Stimulated activated CD8-positive, alpha-beta memory T cell treated with anti-CD3 and anti-CD28 coated beads, Interleukin-7, amount 100 ng/mL, for 1 hour (primary cell): ENCODE results near the gene G6PC2.
"Not testable (repeated sequence)": the region's sequence is repeated elsewhere in the genome, so short reads cannot be mapped to it uniquely, and the experiment has no call there.

ENCODE experiments used
- DNase-seq, 2 donors: peaks; one replicate each; pipeline ENCODE4 v3.0.0-alpha.2; 2020; ENCODE audit warnings: low read depth in 2 of 2

Gene G6PC2

DNA sequence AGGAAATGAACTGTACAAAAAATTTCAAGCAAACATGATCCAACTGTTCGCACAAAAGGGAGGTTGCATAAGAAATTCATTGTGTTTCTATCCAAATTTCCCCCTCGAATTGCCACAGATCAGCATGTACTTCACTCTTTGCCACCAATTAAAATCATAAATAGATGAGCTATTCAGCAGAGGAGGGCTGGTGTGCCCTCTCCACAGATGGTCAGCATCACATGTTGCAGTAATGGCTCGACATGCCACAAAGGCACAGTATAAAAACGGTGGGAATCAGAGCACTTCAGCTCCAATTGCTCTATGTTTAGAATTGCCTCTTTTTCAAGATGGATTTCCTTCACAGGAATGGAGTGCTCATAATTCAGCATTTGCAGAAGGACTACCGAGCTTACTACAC, at the start of gene G6PC2:
G6PC2 (plus strand) TSS at position 289 of the 400 bp plus-strand sequence; CDS start at position 330, 41 bp downstream.
- no peak for DNase-seq

DNA sequence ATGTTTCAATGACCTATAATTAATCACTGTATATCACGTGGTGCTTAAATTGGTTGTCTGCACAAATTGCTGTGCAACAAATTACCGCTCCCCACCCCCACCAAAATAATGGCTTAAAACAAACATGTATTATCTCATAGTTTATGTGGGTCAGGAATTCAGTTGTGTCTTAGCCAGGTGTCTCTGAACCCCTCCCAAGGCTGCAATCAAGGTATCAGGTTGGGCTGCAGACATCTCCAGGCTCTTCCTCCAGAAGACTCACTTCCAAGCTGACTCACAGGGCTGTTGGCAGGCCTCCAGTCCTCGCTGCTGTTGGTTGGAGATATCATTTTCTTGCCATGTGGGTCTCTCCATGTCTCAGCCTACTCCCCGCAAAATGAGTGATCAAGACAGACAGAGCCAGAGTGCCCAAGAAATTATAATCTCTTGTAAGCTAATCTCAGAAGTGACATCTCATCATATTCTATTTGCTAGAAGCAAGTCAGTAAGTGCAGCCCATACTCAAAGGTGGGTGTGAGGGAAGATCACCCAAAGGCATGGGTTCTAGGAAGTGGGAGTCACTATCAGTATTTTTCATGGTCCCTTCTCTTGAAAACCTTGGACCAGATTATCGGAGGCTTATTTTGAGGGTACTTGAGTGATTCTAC, 49.3 kb upstream of the G6PC2 start:
- DNase-seq = no peak

DNA sequence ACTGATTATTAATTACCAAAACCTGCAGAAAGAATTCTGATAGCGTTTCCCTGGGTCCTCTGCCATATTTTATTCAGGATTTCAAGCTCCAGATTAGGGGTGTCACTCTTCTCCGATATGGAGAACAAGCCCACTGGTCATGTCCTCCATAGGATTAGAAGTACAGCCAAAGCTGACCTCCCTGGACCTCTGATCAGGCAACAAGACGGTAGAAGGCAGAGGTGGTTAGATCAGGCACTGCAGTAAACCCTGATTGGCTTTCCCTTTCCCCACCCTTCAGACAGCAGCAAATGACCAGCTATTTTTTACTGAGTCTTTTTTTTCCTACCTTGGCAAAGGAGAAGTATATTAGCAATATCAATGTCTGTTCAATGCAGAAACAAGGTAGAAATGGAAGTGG, 48.6 kb upstream of the G6PC2 start:
- DNase-seq = no peak

- DNase-seq = no peak
Observed at GRCh38 chr2:168853471-168853870, 47.6 kb upstream of the G6PC2 start.

DNA sequence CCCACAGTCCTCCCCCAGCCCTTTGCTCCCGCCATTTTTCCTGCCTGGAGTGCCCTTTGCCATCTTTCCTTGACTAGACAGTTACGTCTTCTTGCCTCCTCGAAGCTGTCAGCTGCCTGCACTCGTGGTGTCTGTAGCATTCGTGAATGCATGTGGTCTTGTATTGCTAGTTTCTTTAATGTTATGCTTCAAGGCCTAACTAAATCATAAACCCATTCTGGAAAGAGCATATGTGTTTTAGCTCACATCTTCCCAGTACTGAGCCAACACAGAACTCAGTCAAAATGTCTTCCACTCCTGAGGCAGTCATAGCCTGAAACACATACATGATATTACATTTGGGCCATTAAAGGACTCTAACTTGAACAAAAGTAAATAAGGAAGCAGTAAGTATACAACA, 46.4 kb upstream of the G6PC2 start:
- no peak for DNase-seq

- DNase-seq = no peak
Observed at GRCh38 chr2:168855601-168856000, 45.5 kb upstream of the G6PC2 start.

DNA sequence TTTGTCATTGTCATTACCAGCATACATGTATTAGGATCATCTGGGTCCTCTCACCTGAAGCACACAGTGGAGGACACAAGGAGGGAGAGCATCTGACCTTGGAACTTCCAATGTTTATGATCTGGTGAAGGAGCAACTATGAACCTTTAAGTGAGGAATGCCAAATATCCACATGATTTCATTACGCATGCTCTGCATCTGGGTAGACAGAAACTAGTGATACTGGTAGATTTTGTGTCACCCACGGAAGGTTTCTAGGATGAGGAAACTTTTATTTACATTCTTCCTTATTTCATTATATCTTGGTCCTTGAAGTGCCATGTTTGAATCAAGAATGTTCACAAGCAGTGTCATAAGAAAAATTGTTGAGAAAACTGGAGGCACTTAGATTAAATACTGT, 42.9 kb upstream of the G6PC2 start:
- no peak for DNase-seq

GRCh38 chr2:168867164-168867563, 33.9 kb upstream of the G6PC2 start:
- DNase-seq = not testable (repeated sequence)

DNA sequence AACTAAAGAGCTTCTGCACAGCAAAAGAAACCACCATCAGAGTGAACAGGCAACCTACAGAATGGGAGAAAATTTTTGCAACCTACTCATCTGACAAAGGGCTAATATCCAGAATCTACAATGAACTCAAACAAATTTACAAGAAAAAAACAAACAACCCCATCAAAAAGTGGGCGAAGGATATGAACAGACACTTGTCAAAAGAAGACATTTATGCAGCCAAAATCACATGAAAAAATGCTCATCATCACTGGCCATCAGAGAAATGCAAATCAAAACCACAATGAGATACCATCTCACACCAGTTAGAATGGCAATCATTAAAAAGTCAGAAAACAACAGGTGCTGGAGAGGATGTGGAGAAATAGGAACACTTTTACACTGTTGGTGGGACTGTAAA, 30.7 kb upstream of the G6PC2 start:
- DNase-seq = not testable (repeated sequence)

DNA sequence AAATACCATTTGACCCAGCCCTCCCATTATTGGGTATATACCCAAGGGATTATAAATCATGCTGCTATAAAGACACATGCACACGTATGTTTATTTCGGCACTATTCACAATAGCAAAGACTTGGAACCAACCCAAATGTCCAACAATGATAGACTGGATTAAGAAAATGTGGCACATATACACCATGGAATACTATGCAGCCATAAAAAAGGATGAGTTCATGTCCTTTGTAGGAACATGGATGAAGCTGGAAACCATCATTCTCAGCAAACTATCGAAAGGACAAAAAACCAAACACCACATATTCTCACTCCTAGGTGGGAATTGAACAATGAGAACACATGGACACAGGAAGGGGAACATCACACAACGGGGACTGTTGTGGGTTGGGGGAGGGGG, 30.3 kb upstream of the G6PC2 start:
- not testable (repeated sequence) for DNase-seq

- DNase-seq = no peak
Observed at GRCh38 chr2:168874368-168875054, 26.6 kb upstream of the G6PC2 start.

- not testable (repeated sequence) for DNase-seq
Observed at GRCh38 chr2:168882163-168882562, 18.9 kb upstream of the G6PC2 start.

DNA sequence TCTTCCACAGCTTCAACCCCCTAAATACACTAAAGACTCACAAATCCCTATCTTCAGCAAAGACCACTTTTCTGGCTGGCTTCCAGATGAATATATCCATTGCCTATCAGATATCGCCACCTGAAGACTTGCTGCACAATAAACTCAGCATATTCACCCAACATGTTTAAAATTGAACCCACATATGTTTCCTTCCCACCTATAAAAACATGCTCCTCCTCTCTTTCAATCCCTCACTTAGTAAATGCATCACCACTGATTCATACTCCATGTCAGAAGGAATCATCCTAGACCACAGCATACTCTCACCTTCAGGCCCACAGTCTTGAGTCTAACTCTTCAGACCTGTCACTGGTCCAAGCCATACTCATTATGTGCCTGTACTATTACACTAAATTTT, 16.1 kb upstream of the G6PC2 start:
- no peak for DNase-seq

GRCh38 chr2:168889635-168890005, 11.5 kb upstream of the G6PC2 start:
- DNase-seq = no peak

GRCh38 chr2:168890006-168890782, 10.9 kb upstream of the G6PC2 start, which contains the start of gene SPC25:
Gene SPC25 (minus strand): TSS chr2:168890430. CDS start chr2:168889519, 911 bp downstream.
- DNase-seq = peak; percentile 60 to 69

GRCh38 chr2:168892327-168892726, 8.8 kb upstream of the G6PC2 start:
- DNase-seq = no peak

DNA sequence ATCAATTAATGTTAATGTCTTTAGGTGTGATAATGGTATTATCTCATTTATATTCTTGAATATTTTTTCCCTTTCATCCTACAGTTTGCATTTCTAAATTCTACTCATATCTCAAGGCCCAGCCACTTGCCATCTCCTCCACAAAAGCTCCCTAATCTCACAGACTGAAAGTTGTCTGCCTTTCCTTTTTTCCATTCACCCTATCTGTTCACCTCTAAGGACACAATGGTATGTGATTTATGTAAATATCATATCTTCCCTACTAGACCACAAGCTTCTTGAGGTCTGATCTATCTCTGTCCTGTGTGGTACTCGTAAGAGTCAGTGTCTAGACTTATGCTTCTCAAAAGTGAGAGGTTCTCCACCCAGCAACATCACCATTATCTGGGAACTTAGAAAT, 7.0 kb upstream of the G6PC2 start:
- DNase-seq = no peak

GRCh38 chr2:168894720-168895119, 6.4 kb upstream of the G6PC2 start:
- no peak for DNase-seq

DNA sequence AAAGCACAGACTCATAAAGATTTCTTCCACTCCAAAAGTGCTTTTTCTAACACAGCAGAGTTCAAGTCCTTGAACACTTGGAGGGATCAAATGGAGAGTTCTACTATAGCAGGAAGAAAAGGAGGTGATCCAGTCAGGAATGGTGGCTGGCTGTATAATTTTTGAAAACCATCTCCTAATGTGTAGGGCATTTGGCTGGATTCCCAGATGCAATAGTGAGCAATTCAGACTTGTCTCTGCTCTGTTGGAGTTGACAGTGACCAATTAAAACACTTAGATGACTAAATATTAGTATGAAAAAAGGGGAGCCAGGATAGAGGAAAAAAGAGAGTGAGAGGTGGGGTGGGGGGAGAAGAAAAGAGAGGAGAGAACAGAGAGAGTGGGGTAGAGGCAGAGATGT, 5.3 kb upstream of the G6PC2 start:
- DNase-seq = no peak

- DNase-seq = no peak
Observed at GRCh38 chr2:168896783-168897182, 4.3 kb upstream of the G6PC2 start.

DNA sequence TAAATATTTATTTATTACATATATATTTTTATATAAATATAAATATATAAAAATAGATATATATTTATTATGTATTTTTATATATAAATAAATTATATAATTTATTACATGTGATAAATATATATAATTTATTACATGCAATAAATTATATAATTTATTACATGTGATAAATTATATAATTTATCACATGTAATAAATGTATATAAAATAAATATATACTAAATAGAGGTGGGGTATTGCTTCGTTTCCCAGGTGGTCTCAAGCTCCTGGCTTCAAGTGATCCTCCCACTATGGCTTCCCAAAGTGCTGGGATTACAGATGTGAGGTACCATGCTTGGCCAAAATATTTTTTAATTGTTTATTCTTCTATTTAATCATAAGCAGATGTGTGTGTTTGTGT, 3.6 kb upstream of the G6PC2 start:
- no peak for DNase-seq

- no peak for DNase-seq
Observed at GRCh38 chr2:168903888-168904287, 2.8 kb downstream of the G6PC2 start.

DNA sequence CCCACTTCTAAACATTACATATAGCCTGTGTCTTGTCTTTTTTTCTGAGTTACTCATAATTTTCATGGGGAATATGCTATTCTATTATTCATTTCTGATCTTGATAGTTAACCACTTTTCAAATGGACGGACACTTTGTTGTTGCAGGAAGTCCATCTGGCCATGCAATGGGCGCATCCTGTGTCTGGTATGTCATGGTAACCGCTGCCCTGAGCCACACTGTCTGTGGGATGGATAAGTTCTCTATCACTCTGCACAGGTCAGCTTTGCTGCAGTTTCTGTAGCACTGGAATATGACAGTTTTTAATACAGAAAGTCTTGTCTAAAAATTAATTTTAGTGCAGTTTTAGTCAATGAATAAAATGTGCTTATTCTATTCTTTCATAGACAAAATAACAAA, 3.3 kb downstream of the G6PC2 start:
- no peak for DNase-seq
